H1 (cell line): Measurements from ENCODE around the gene SUMF1. TPM values are rescaled to one million over a fixed set of nuclear protein-coding genes. Genes with fewer than 3 reads are reported as not detected.

Experiments
- CTCF ChIA-PET: fragments of 300-600 bp; sonication (Branson Sonifier 250); formaldehyde crosslinking; loops from one replicate; lab custom pipeline; 2021; ENCODE audit not compliant: partially characterized antibody; lab: Charles Lee
- POLR2A ChIA-PET: fragments of 300-600 bp; sonication (Branson Sonifier 250); formaldehyde crosslinking; loops from one replicate; lab custom pipeline; 2021; ENCODE audit warnings: inconsistent platforms; ENCODE audit not compliant: partially characterized antibody; lab: Charles Lee
- DNase-seq, 2 experiments: peaks; one replicate each; pipeline versions ENCODE4 v3.0.0 to v3.0.0-alpha.2; 2010 to 2022; ENCODE audit warnings: low spot score in 2 of 2, low read depth in 1 of 2, mixed read lengths in 1 of 2
- FAIRE-seq: peaks from 2 replicates; lab custom pipeline; 2011; peaks lifted over from hg19 to GRCh38; lab: Jason Lieb, UNC
- H2AFZ ChIP-seq: 2 replicates; pipeline ENCODE4 v1.8.1; 2012; ENCODE audit warnings: low read length, inconsistent platforms
- H2AK5ac ChIP-seq: 2 replicates; pipeline ENCODE4 v1.6.1; 2013; ENCODE audit warnings: low read depth, low read length
- H2BK120ac ChIP-seq: replicated peaks from 2 replicates; pipeline ENCODE3; 2013; ENCODE audit warnings: low read depth, low read length, inconsistent platforms
- H2BK12ac ChIP-seq: 2 replicates; pipeline ENCODE4 v1.6.1; 2013; ENCODE audit warnings: low read depth, low read length
- H2BK15ac ChIP-seq: 2 replicates; pipeline ENCODE4 v1.6.1; 2013; ENCODE audit warnings: low read length
- H2BK20ac ChIP-seq: 2 replicates; pipeline ENCODE4 v1.6.1; 2013; ENCODE audit warnings: low read length
- H2BK5ac ChIP-seq: 2 replicates; pipeline ENCODE4 v1.6.1; 2013; ENCODE audit warnings: low read depth, low read length
- H3K14ac ChIP-seq: 2 replicates; pipeline ENCODE4 v1.6.1; 2013; ENCODE audit warnings: inconsistent platforms; ENCODE audit not compliant: insufficient read length
- H3K18ac ChIP-seq: 2 replicates; pipeline ENCODE4 v1.6.1; 2013; ENCODE audit warnings: low read length; ENCODE audit errors: extremely low read depth
- H3K23ac ChIP-seq: 2 replicates; pipeline ENCODE4 v1.6.1; 2013; ENCODE audit warnings: inconsistent platforms; ENCODE audit not compliant: insufficient read length
- H3K23me2 ChIP-seq: 2 replicates; pipeline ENCODE4 v1.6.1; 2013; ENCODE audit warnings: low read depth, low read length
- H3K27ac ChIP-seq: 2 replicates; pipeline ENCODE4 v1.6.1; 2011; ENCODE audit warnings: low read depth, low read length, inconsistent platforms
- H3K27me3 ChIP-seq, 4 experiments: replicated peaks in 1 of 4; 1 replicate in 1 of 4; 2 replicates in 3 of 4; pipeline versions ENCODE4 v1.6.1 to v1.8.1; 2011 to 2013; ENCODE audit warnings: low read length in 3 of 4, mild to moderate bottlenecking in 3 of 4, inconsistent platforms in 2 of 4, mixed read lengths in 2 of 4, moderate library complexity in 1 of 4; ENCODE audit not compliant: control insufficient read depth in 3 of 4, insufficient read depth in 3 of 4; ENCODE audit errors: extremely low read depth in 1 of 4
- H3K36me3 ChIP-seq, 4 experiments: 2 replicates each; pipeline versions ENCODE4 v1.6.1 to v1.8.1; 2011 to 2013; ENCODE audit warnings: mild to moderate bottlenecking in 4 of 4, low read length in 3 of 4, moderate library complexity in 2 of 4, control low read depth in 1 of 4, inconsistent platforms in 1 of 4; ENCODE audit not compliant: insufficient read depth in 4 of 4, control insufficient read depth in 2 of 4
- H3K4ac ChIP-seq: replicated peaks from 2 replicates; pipeline ENCODE3; 2013; ENCODE audit warnings: low read length, low read depth, mixed read lengths, inconsistent platforms; ENCODE audit not compliant: insufficient read length
- H3K4me1 ChIP-seq, 4 experiments: replicated peaks in 1 of 4; 1 replicate in 1 of 4; 2 replicates in 3 of 4; pipeline versions ENCODE4 v1.6.1 to v1.8.1; 2011 to 2013; ENCODE audit warnings: low read length in 3 of 4, inconsistent platforms in 2 of 4, mixed read lengths in 1 of 4; ENCODE audit not compliant: insufficient read depth in 4 of 4, control insufficient read depth in 3 of 4
- H3K4me2 ChIP-seq, 2 experiments: 2 replicates each; pipeline versions ENCODE4 v1.6.1 to v1.8.1; 2011 to 2013; ENCODE audit warnings: low read depth in 2 of 2, low read length in 2 of 2, control low read depth in 1 of 2, inconsistent platforms in 1 of 2, mild to moderate bottlenecking in 1 of 2; ENCODE audit not compliant: insufficient read depth in 1 of 2
- H3K4me3 ChIP-seq, 4 experiments: fragments of 200-600, 300-600 bp in 1 of 4; sonication (generic), shearing (Covaris generic), sonication (Bioruptor Twin) in 1 of 4; 2 replicates each; pipeline versions ENCODE4 v1.5.1 to v1.8.1; 2011 to 2016; ENCODE audit warnings: low read length in 4 of 4, low read depth in 3 of 4, control low read depth in 2 of 4, inconsistent platforms in 2 of 4, mild to moderate bottlenecking in 2 of 4, mixed read lengths in 1 of 4, moderate library complexity in 1 of 4; ENCODE audit not compliant: insufficient read depth in 2 of 4; ENCODE audit errors: extremely low read depth in 1 of 4
- H3K56ac ChIP-seq: replicated peaks from 2 replicates; pipeline ENCODE3; 2013; ENCODE audit warnings: low read depth, mild to moderate bottlenecking, mixed read lengths, low read length, inconsistent platforms; ENCODE audit not compliant: insufficient read length
- H3K79me1 ChIP-seq: 2 replicates; pipeline ENCODE4 v1.6.1; 2013; ENCODE audit warnings: low read depth, low read length, control low read depth
- H3K79me2 ChIP-seq, 2 experiments: 2 replicates each; pipeline versions ENCODE4 v1.6.1 to v1.8.1; 2012 to 2013; ENCODE audit warnings: low read length in 2 of 2, mild to moderate bottlenecking in 2 of 2, inconsistent platforms in 1 of 2; ENCODE audit not compliant: insufficient read depth in 2 of 2, control insufficient read depth in 1 of 2
- H3K9ac ChIP-seq, 4 experiments: replicated peaks in 1 of 4; 1 replicate in 1 of 4; 2 replicates in 3 of 4; pipeline versions ENCODE4 v1.6.1 to v1.8.1; 2011 to 2013; ENCODE audit warnings: low read depth in 3 of 4, low read length in 3 of 4, control low read depth in 2 of 4, mild to moderate bottlenecking in 2 of 4, moderate library complexity in 2 of 4, inconsistent platforms in 1 of 4; ENCODE audit errors: extremely low read depth in 1 of 4
- H3K9me3 ChIP-seq, 2 experiments: 2 replicates each; pipeline versions ENCODE4 v1.6.1 to v1.8.1; 2012 to 2013; ENCODE audit warnings: mild to moderate bottlenecking in 2 of 2, moderate library complexity in 2 of 2, control low read depth in 1 of 2, inconsistent platforms in 1 of 2, low read depth in 1 of 2, low read length in 1 of 2, mixed read lengths in 1 of 2; ENCODE audit not compliant: insufficient read depth in 2 of 2
- H4K20me1 ChIP-seq, 2 experiments: replicated peaks in 1 of 2; 2 replicates each; pipeline versions ENCODE3 to v1.8.1; 2011 to 2013; ENCODE audit warnings: inconsistent platforms in 2 of 2, low read length in 2 of 2, mild to moderate bottlenecking in 1 of 2; ENCODE audit not compliant: insufficient read depth in 2 of 2, control insufficient read depth in 1 of 2
- H4K5ac ChIP-seq: 2 replicates; pipeline ENCODE4 v1.6.1; 2013; ENCODE audit warnings: low read length, low read depth, mixed read lengths, inconsistent platforms; ENCODE audit not compliant: insufficient read length
- H4K8ac ChIP-seq: 2 replicates; pipeline ENCODE4 v1.8.0; 2013; ENCODE audit warnings: mild to moderate bottlenecking, moderate library complexity, low read length, inconsistent platforms; ENCODE audit not compliant: insufficient read depth; ENCODE audit errors: extremely low read depth
- H4K91ac ChIP-seq: replicated peaks from 2 replicates; pipeline ENCODE3; 2013; ENCODE audit warnings: low read length, mixed read lengths, inconsistent platforms; ENCODE audit not compliant: insufficient read length
- BCL11A ChIP-seq, 2 experiments: IDR thresholded peaks; one replicate each; pipeline ENCODE4 v1.6.1; 2011; ENCODE audit warnings: low read depth in 2 of 2, low read length in 2 of 2, mild to moderate bottlenecking in 2 of 2
- BRCA1 ChIP-seq: IDR thresholded peaks from 2 replicates; pipeline ENCODE4 v1.6.1; 2012; ENCODE audit warnings: low read depth, low read length, improper control_type of control experiment
- CHD1 ChIP-seq: IDR thresholded peaks from 2 replicates; pipeline ENCODE4 v1.6.1; 2012; ENCODE audit warnings: low read depth, low read length, improper control_type of control experiment
- CTBP2 ChIP-seq: IDR thresholded peaks from 2 replicates; pipeline ENCODE4 v1.7.0; 2011; ENCODE audit warnings: borderline replicate concordance, mild to moderate bottlenecking, moderate library complexity, mixed read lengths, low read length; ENCODE audit not compliant: insufficient read depth, insufficient read length
- GTF2F1 ChIP-seq: IDR thresholded peaks from 2 replicates; pipeline ENCODE4 v1.6.1; 2012; ENCODE audit warnings: low read depth, low read length, improper control_type of control experiment, borderline replicate concordance
- HDAC2 ChIP-seq, 2 experiments: fragments of 300-600 bp in 1 of 2; sonication (generic) in 1 of 2; IDR thresholded peaks; 2 replicates each; pipeline ENCODE4 v1.6.1; 2011 to 2012; ENCODE audit warnings: low read depth in 2 of 2, low read length in 2 of 2, mild to moderate bottlenecking in 2 of 2, moderate library complexity in 2 of 2, borderline replicate concordance in 1 of 2, inconsistent platforms in 1 of 2
- HDAC6 ChIP-seq: IDR thresholded peaks from one replicate; pipeline ENCODE4 v1.7.1; 2012; ENCODE audit warnings: low read depth, mild to moderate bottlenecking, inconsistent platforms, low read length, moderate library complexity
- KDM4A ChIP-seq: IDR thresholded peaks from one replicate; pipeline ENCODE4 v1.7.1; 2012; ENCODE audit warnings: low read depth, mild to moderate bottlenecking, moderate library complexity, low read length, inconsistent platforms; ENCODE audit not compliant: severe bottlenecking
- POLR2AphosphoS5 ChIP-seq: IDR thresholded peaks from 2 replicates; pipeline ENCODE4 v1.6.1; 2011; ENCODE audit warnings: low read depth, low read length
- SP1 ChIP-seq: IDR thresholded peaks from 2 replicates; pipeline ENCODE4 v1.6.1; 2011; ENCODE audit warnings: low read depth, low read length
- WGBS, 2 experiments: shearing (Covaris generic) in 1 of 2; methylation state at CpG; one replicate each; pipeline versions ENCODE4 v1.1.6 to v1.1.7; 2013 to 2015; ENCODE audit warnings: low lambda C conversion rate in 2 of 2, mixed read lengths in 2 of 2, inconsistent platforms in 1 of 2, low coverage in 1 of 2, missing lambda C conversion rate in 1 of 2; ENCODE audit not compliant: insufficient replicate concordance in 2 of 2, insufficient coverage in 1 of 2, insufficient read length in 1 of 2; ENCODE audit errors: extremely low coverage in 1 of 2, missing lambda C conversion rate in 1 of 2; 5-methylcytosine and 5-hydroxymethylcytosine counted together
- polyA plus RNA-seq, 7 experiments: library from polyadenylated mRNA; depleted of rRNA in 3 of 7; stranded (reverse) in 5 of 7; unstranded in 2 of 7; fragments of >200 nt in 5 of 7; fragments of 200-250 nt in 2 of 7; gene quantifications; 1 replicate in 5 of 7; 2 replicates in 1 of 7; 4 replicates in 1 of 7; pipeline versions ENCODE4 v1.2.1 to v1.2.3, GENCODE V29; 2011 to 2013; ENCODE audit warnings: missing spikeins in 2 of 7, mixed read lengths in 2 of 7
- total RNA-seq: library from RNA; stranded (reverse); fragmentation: NEBNext Ultra II Directional; extraction: Animal tissue kit (Norgen Biotek cat#: 25700); gene quantifications from 2 replicates; pipeline ENCODE4 v1.2.1, GENCODE V29; 2021
- TF ChIP-seq, protein P1 (sequence below): IDR thresholded peaks from 2 replicates; pipeline ENCODE4 v1.6.1; 2012; ENCODE audit warnings: inconsistent platforms

Gene SUMF1
- total and polyA plus RNA-seq, 2 of the 8 experiments (the other 6 are each of a cell fraction or from before 2014, with no cell fraction given), result 12.5 to 15.0 TPM

GRCh38 chr3:4392992-4393391, 74.1 kb downstream of the SUMF1 start:
- no peak overlapping the region for H3K4me2 ChIP-seq
- no peaks in the 10 kb centered on the region for H3K79me2 ChIP-seq
- H4K20me1 ChIP-seq, result no peaks in the 10 kb centered on the region
- H2BK15ac ChIP-seq, result no peak overlapping the region
- no peak overlapping the region for H2BK120ac ChIP-seq
- no peak overlapping the region for H4K8ac ChIP-seq
- no peak overlapping the region for H3K18ac ChIP-seq
- H3K14ac ChIP-seq, result no peak overlapping the region
- H3K9ac ChIP-seq, result no peak overlapping the region
- ChIA-PET CTCF (interaction anchor here (1.0 kb wide), 2 partner anchors 42 to 142 kb away, joined by 3 read pairs; no protein-coding TSS in a partner anchor), POLR2A (interaction anchor here (1.2 kb wide), 1 partner anchor 9 kb away, joined by 7 read pairs; no protein-coding TSS in a partner anchor)
- H2AFZ ChIP-seq, result no peak overlapping the region
- no peaks in the 10 kb centered on the region for H3K79me1 ChIP-seq
- H3K23me2 ChIP-seq, result no peaks in the 10 kb centered on the region; the same call in 1 of the 2 replicates
- no peak for DNase-seq
- no peaks in the 10 kb centered on the region for H3K9me3 ChIP-seq
- WGBS, 2 experiments, result 89% methylated on average over 5 of the region's 5 CpGs; no CpG with 5 or more reads in 1 of the 2 experiments
- no peak overlapping the region for H4K91ac ChIP-seq
- H3K4ac ChIP-seq, result no peak overlapping the region
- H2AK5ac ChIP-seq, result no peak overlapping the region
- H4K5ac ChIP-seq, result no peak overlapping the region
- H3K36me3 ChIP-seq, result no peaks in the 10 kb centered on the region
- no peaks in the 10 kb centered on the region for H3K27me3 ChIP-seq
- H3K23ac ChIP-seq, result no peak overlapping the region
- no peak overlapping the region for H3K56ac ChIP-seq
- H3K4me1 ChIP-seq, result peaks cover 0 to 5% (median 4%) of the 10 kb centered on the region in 4 experiments; a peak in 4 of 7 replicates
- no peak overlapping the region for H3K27ac ChIP-seq
- no peak overlapping the region for H2BK5ac ChIP-seq
- H2BK20ac ChIP-seq, result no peak overlapping the region
- no peak overlapping the region for H3K4me3 ChIP-seq
- H2BK12ac ChIP-seq, result no peak overlapping the region
- FAIRE-seq, result no peak
- TF ChIP-seq CHD1 (no peak), BRCA1 (no peak), BCL11A (IDR thresholded peaks at IDR 0.05; ENCODE audit: low read depth in 2 of 2, low read length in 2 of 2) (no peak), CTBP2 (no peak), HDAC6 (no peak), KDM4A (no peak), SP1 (no peak), GTF2F1 (no peak), POLR2AphosphoS5 (no peak), HDAC2 (IDR thresholded peaks at IDR 0.05; ENCODE audit: borderline replicate concordance in 1 of 2, low read depth in 2 of 2, low read length in 2 of 2) (no peak)
- TF ChIP-seq, protein P1, sequence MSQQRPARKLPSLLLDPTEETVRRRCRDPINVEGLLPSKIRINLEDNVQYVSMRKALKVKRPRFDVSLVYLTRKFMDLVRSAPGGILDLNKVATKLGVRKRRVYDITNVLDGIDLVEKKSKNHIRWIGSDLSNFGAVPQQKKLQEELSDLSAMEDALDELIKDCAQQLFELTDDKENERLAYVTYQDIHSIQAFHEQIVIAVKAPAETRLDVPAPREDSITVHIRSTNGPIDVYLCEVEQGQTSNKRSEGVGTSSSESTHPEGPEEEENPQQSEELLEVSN, result no peak
